Measurements from ENCODE around the gene C19orf73.

Gene C19orf73

DNA sequence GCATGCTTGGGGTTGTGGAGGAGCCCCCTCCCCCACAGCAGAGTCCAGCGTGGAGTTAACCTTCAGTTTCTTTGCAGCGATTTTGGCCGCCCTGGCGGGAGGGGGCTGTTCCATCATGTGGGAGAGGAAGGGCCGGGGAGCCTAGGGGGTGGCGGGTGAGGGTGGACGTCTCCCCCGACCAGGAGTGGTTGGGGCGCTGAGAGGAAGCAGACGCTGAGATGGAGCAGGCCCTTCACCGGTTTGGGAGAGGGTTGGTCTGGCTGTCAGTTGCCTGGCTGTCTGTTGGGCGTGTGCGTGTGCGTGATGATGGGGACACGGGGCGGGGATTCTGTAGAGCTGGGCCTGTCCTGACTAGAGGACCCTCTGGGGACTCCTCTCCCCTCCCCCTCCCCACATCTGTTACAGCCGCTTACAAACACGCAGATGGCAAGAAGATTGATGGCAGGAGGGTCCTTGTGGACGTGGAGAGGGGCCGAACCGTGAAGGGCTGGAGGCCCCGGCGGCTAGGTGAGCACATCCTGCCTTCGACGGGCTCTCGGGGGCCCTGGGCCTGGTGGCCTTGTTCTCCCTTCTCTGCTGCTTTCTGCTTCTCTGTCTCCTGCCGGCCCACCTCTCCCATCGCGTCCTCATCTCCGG, 14.6 kb downstream of the C19orf73 start:
- no peak overlapping the region for H3K4me3 ChIP-seq (ENCODE audit: low read depth, low read length)
- TF ChIP-seq, protein P1, sequence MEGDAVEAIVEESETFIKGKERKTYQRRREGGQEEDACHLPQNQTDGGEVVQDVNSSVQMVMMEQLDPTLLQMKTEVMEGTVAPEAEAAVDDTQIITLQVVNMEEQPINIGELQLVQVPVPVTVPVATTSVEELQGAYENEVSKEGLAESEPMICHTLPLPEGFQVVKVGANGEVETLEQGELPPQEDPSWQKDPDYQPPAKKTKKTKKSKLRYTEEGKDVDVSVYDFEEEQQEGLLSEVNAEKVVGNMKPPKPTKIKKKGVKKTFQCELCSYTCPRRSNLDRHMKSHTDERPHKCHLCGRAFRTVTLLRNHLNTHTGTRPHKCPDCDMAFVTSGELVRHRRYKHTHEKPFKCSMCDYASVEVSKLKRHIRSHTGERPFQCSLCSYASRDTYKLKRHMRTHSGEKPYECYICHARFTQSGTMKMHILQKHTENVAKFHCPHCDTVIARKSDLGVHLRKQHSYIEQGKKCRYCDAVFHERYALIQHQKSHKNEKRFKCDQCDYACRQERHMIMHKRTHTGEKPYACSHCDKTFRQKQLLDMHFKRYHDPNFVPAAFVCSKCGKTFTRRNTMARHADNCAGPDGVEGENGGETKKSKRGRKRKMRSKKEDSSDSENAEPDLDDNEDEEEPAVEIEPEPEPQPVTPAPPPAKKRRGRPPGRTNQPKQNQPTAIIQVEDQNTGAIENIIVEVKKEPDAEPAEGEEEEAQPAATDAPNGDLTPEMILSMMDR (IDR thresholded peaks at IDR 0.05; ENCODE audit: low read depth, low read length), result no peak

DNA sequence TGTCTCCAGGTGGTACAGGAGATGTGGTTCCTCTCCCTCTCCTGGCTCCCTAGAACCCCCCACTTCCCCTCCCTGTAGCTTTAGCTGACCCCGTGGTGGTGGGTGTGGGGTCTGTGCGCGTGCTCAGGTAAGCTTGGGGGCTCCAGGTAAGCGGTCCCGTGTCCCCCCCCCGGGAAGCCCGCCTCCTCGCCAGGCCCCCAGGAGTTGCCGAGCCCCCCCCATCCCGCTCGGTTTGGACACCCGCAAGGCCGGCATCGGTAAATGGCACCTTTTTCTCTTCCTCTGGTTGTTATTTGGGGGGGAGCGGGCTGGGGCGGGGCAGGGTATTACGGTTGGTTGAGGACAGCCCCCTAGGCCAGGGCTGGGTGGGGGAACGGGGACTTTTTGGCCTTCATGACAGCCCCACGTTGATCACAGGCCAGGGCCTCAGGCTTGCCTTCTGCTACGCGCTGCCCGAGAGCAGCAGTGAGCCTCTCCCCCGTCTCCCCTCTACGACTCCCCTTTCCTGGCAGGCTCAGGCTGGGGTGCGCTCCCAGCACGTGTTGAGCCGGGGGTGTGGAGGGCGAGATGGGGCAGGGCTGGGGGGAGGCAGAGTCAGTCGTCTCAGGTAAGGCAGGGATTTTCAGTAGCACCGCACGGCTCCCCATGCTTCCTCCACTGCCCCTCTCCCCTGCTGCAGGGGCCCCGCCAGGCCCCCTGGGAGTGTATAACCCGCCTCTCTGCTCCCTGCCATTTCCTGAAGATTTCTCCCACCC, 15.4 kb downstream of the C19orf73 start:
- no peak overlapping the region for H3K4me3 ChIP-seq (ENCODE audit: low read depth, low read length)
- TF ChIP-seq, protein P1 (IDR thresholded peaks at IDR 0.05; ENCODE audit: low read depth, low read length), result no peak

DNA sequence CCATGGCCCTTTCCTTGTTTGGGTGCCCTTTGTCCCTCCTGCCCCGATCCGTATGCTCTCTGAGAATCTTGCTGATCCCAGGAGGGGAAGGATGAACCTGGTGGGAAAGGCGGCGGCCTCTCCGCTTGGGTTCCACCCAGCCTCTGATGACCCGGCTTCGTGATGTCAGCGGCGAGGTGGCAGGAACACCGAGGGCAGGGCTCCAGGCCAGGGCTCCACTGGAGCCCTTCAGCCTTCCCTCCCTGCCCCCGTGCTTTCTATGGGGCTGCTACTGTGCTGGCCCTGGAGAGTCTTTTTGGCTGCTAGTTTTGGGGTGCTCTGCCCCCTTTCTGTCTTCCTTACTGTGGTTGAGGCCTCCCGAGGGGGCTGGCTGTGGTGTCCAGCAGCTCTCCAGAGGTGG, 16.6 kb downstream of the C19orf73 start:
- TF ChIP-seq, protein P1 (IDR thresholded peaks at IDR 0.05; ENCODE audit: low read depth, low read length), result no peak
- no peak overlapping the region for H3K4me3 ChIP-seq (ENCODE audit: low read depth, low read length)

DNA sequence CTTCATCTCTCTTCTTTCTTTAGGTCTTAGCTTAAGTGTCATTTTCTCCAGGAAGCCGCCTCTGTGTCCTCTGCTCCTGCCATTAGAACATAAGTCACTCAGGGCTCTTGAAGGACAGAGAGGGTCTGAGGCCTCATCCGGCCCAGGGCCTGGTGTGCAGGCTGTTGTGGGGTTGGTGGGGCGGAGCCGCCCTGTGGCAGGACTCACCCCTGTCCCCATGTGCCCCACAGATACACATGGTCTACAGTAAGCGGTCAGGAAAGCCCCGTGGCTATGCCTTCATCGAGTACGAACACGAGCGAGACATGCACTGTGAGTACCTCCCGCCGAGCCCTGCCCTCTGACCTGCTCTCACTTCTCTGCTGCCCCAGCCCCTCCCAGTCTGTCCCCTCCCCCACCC, 17.8 kb downstream of the C19orf73 start:
- no peak overlapping the region for H3K4me3 ChIP-seq (ENCODE audit: low read depth, low read length)
- TF ChIP-seq, protein P1 (IDR thresholded peaks at IDR 0.05; ENCODE audit: low read depth, low read length), result no peak

DNA sequence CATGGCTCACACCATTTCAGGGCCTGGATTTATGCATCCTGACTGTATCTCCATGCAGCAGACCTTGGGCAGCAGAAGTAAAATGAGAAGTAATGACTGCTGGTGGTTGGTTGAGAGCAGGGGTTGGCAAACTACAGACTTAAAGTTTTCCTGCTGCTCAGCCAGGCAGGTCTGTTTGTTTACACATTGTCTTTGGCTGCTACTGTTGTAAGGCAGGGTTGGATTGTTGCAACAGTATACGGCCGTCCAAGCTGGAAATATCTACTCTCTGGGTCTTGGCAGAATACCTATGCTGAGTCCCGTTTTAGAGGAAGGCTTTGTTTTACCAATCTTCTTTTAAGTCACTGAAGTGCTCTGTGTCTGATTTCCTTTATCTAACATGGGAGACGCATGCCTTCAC, 20.1 kb downstream of the C19orf73 start:
- TF ChIP-seq, protein P1 (IDR thresholded peaks at IDR 0.05; ENCODE audit: low read depth, low read length), result no peak
- H3K4me3 ChIP-seq (ENCODE audit: low read depth, low read length), result no peak overlapping the region

DNA sequence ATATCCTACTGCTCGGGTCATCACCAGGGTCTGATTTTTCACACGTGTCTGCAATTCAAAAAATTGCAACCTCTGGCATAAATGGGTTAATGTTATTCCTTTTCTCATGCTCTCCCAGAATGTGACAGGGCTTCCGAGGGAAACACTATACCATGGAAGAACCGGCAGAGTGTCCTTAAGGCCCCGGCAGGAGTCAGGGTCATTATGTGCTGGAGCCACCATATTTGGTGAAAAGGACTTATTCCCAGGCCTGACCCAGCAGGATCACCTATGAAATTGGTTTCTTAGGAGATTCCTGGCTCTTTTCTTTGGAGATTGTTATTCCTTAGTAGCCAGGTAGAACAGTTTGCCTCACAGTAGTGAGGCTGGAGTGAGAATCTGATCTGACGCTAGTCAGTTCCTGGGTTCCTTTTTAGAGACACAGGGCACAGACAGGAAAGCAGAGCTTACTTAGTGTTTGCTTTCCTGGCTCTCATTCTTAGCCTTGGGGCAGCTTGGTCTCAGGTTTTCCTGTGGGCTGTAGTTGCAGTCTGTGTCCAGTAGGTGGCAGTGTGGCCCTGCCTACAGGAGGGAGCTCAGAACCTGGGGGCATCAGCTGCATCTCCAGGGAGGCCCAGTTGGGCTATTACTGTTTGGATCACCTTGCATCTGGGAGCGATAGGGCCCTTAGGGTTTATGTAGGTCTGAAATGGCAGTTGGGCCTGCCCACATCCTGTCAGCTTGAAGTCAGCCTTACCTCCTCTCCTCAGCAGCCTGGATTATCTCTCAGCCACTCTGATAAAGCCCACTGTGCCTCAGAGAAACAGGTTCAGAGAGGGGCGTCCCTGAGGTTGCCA, 21.3 kb downstream of the C19orf73 start:
- no peak overlapping the region for H3K4me3 ChIP-seq (ENCODE audit: low read depth, low read length)
- TF ChIP-seq, protein P1 (IDR thresholded peaks at IDR 0.05; ENCODE audit: low read depth, low read length), result peak; percentile 98

All from WI38 (cell line).